K562 (cell line): ENCODE results near the gene HLA-DMB. TPM values are rescaled to one million over a fixed set of nuclear protein-coding genes. Genes with fewer than 3 reads are reported as not detected.

Source experiments
- CHCHD3 ChIP-seq: fragments of 250-450 bp; sonication (Bioruptor Pico); IDR thresholded peaks from 2 replicates; pipeline ENCODE4 v2.1.2; 2022; ENCODE audit warnings: mild to moderate bottlenecking
- DLX4 ChIP-seq: fragments of 250-450 bp; sonication (Bioruptor Pico); IDR thresholded peaks from 2 replicates; pipeline ENCODE4 v1.6.1; 2021; ENCODE audit warnings: mild to moderate bottlenecking
- E2F6 ChIP-seq, 2 experiments: IDR thresholded peaks; 2 replicates each; pipeline ENCODE4 v1.6.1; 2011; ENCODE audit warnings: borderline replicate concordance in 1 of 2, control low read depth in 1 of 2, low read depth in 1 of 2, low read length in 1 of 2, mild to moderate bottlenecking in 1 of 2, mixed read lengths in 1 of 2, moderate library complexity in 1 of 2; ENCODE audit not compliant: insufficient read depth in 1 of 2, insufficient read length in 1 of 2, poor library complexity in 1 of 2, severe bottlenecking in 1 of 2; ENCODE audit errors: extremely low read depth in 1 of 2
- E4F1 ChIP-seq: fragments of 250-450 bp; sonication (Bioruptor Pico); IDR thresholded peaks from 2 replicates; pipeline ENCODE4 v1.5.0; 2021; ENCODE audit warnings: mild to moderate bottlenecking, borderline replicate concordance
- HDGF ChIP-seq: fragments of 450-650 bp; IDR thresholded peaks from 2 replicates; pipeline ENCODE4 v1.6.1; 2016
- ILF3 ChIP-seq: fragments of 450-650 bp; IDR thresholded peaks from 2 replicates; pipeline ENCODE4 v1.6.1; 2018; ENCODE audit warnings: antibody characterized with exemption, mild to moderate bottlenecking, moderate library complexity, borderline replicate concordance
- KDM2B ChIP-seq: fragments of 250-450 bp; sonication (Bioruptor Pico); IDR thresholded peaks from 2 replicates; pipeline ENCODE4 v1.8.0; 2021; ENCODE audit warnings: mild to moderate bottlenecking, moderate library complexity
- MAFK ChIP-seq: IDR thresholded peaks from 2 replicates; pipeline ENCODE4 v1.6.1; 2011; ENCODE audit warnings: low read length, improper control_type of control experiment
- MAX ChIP-seq: sonication (generic); formaldehyde crosslinking; IDR thresholded peaks from 2 replicates; pipeline ENCODE4 v1.9.0; 2022; ENCODE audit warnings: mild to moderate bottlenecking, missing genetic modification reagents
- SETDB1 ChIP-seq: IDR thresholded peaks from one replicate; pipeline ENCODE4 v1.6.1; 2012; ENCODE audit warnings: low read length, control low read depth, inconsistent platforms
- TFAP4 ChIP-seq: sonication (generic); formaldehyde crosslinking; IDR thresholded peaks from 2 replicates; pipeline ENCODE4 v1.8.0; 2022; ENCODE audit warnings: missing genetic modification reagents, mild to moderate bottlenecking, moderate library complexity, borderline replicate concordance
- U2AF1 ChIP-seq: fragments of 200-400 bp; formaldehyde crosslinking; optimal IDR thresholded peaks from 2 replicates; pipeline ENCODE3; 2017; ENCODE audit warnings: mild to moderate bottlenecking, low read depth, low read length, moderate library complexity
- YY1 ChIP-seq, 3 experiments: IDR thresholded peaks; 2 replicates each; pipeline ENCODE4 v1.6.1; 2011; ENCODE audit warnings: low read length in 2 of 3, mild to moderate bottlenecking in 2 of 3, moderate library complexity in 2 of 3, borderline replicate concordance in 1 of 3, control low read depth in 1 of 3, low read depth in 1 of 3; ENCODE audit not compliant: insufficient read depth in 3 of 3, insufficient replicate concordance in 2 of 3, control insufficient read depth in 1 of 3, insufficient read length in 1 of 3; ENCODE audit errors: extremely low read depth in 1 of 3
- ZNF24 ChIP-seq: fragments of 450-650 bp; IDR thresholded peaks from 2 replicates; pipeline ENCODE4 v1.6.1; 2016
- ZNF280B ChIP-seq: fragments of 250-450 bp; sonication (Bioruptor Pico); IDR thresholded peaks from 2 replicates; pipeline ENCODE4 v1.5.1; 2021; ENCODE audit warnings: mild to moderate bottlenecking
- polyA plus RNA-seq, 8 experiments: library from polyadenylated mRNA; depleted of rRNA in 4 of 8; stranded (reverse) in 5 of 8; unstranded in 3 of 8; fragments of >200 nt; fragmentation: Nextera tagmentation in 2 of 8; fragmentation: Illumina TruSeq in 1 of 8; extraction: Ambion mirVana in 2 of 8; extraction: Trizol in 1 of 8; gene quantifications; 2 replicates each; pipeline versions ENCODE4 v1.2.1 to v1.2.3, GENCODE V29; 2011 to 2014; ENCODE audit warnings: inconsistent platforms in 1 of 8, missing spikeins in 1 of 8
- total RNA-seq, 7 experiments: library from RNA; depleted of rRNA in 6 of 7; stranded (reverse); fragments of >200 nt in 6 of 7; fragmentation: Illumina TruSeq in 2 of 7; extraction: Trizol in 2 of 7; gene quantifications; 2 replicates each; pipeline versions ENCODE4 v1.2.1 to v1.2.3, GENCODE V29; 2011 to 2021; ENCODE audit warnings: low replicate concordance in 1 of 7

The HLA-DMB gene
- total and polyA plus RNA-seq, 9 of the 15 experiments (the other 6 are each of a cell fraction or from before 2014, with no cell fraction given) = 0.38 TPM; not detected in 8

GRCh38 chr6:32952817-32953739 lies 12.2 kb upstream of the HLA-DMB start, which contains the start of gene HLA-DMA (continued):
- TF ChIP-seq U2AF1 (no peak), E4F1 (CRISPR knock-in tag) (no peak), HDGF (no peak), SETDB1 (no peak), TFAP4 (CRISPR knock-in tag) (peak; percentile 92), ZNF280B (CRISPR knock-in tag) (no peak), E2F6 (IDR thresholded peaks at IDR 0.05; ENCODE audit: borderline replicate concordance in 1 of 2, extremely low read depth in 1 of 2, insufficient read depth in 1 of 2, insufficient read length in 1 of 2, low read depth in 1 of 2, low read length in 1 of 2, poor library complexity in 1 of 2, severe bottlenecking in 1 of 2) (no peak), MAX (CRISPR knock-in tag) (no peak), KDM2B (no peak), ILF3 (no peak), YY1 (IDR thresholded peaks at IDR 0.05; ENCODE audit: borderline replicate concordance in 1 of 3, control insufficient read depth in 1 of 3, extremely low read depth in 1 of 3, insufficient read depth in 3 of 3, insufficient read length in 1 of 3, insufficient replicate concordance in 2 of 3, low read depth in 1 of 3, low read length in 2 of 3) (peak in 1 of 3 experiments; percentile 11), MAFK (no peak), ZNF24 (no peak), CHCHD3 (CRISPR knock-in tag) (no peak), DLX4 (CRISPR knock-in tag) (no peak)
